GM12878 (cell line): ENCODE measurements around the gene LRRC61.

Experiments
- EP300 ChIP-seq, 2 experiments: fragments of 150-350 bp in 1 of 2; IDR thresholded peaks; 2 replicates each; pipeline ENCODE4 v1.6.1; 2011 to 2012; ENCODE audit warnings: low read depth in 2 of 2, low read length in 2 of 2, borderline replicate concordance in 1 of 2, improper control_type of control experiment in 1 of 2, inconsistent platforms in 1 of 2; ENCODE audit not compliant: control insufficient read depth in 1 of 2
- GABPA ChIP-seq: IDR thresholded peaks from 2 replicates; pipeline ENCODE4 v1.6.1; 2014; ENCODE audit warnings: antibody characterized with exemption, low read depth, mild to moderate bottlenecking, inconsistent platforms
- NR2F1 ChIP-seq: fragments of 450-650 bp; conservative IDR thresholded peaks from 2 replicates; pipeline ENCODE4 v1.6.1; 2017; ENCODE audit warnings: mild to moderate bottlenecking
- POLR2A ChIP-seq: IDR thresholded peaks from 2 replicates; pipeline ENCODE4 v1.6.1; 2011; ENCODE audit warnings: low read depth, mild to moderate bottlenecking, low read length
- TCF12 ChIP-seq: IDR thresholded peaks from 2 replicates; pipeline ENCODE4 v1.6.1; 2011; ENCODE audit warnings: low read depth, mild to moderate bottlenecking, low read length
- TF ChIP-seq, protein P1 (sequence below), 3 experiments: IDR thresholded peaks in 2 of 3; conservative IDR thresholded peaks in 1 of 3; 2 replicates each; pipeline ENCODE4 v1.5.1; 2011; ENCODE audit warnings: low read depth in 3 of 3, low read length in 3 of 3, mild to moderate bottlenecking in 3 of 3, control low read depth in 2 of 3, moderate library complexity in 2 of 3, inconsistent platforms in 1 of 3, mixed read lengths in 1 of 3; ENCODE audit not compliant: control insufficient read depth in 2 of 3, insufficient read depth in 1 of 3; ENCODE audit errors: extremely low read depth in 1 of 3
- TF ChIP-seq, protein P2 (sequence below): IDR thresholded peaks from 2 replicates; pipeline ENCODE4 v1.6.1; 2012; ENCODE audit warnings: mild to moderate bottlenecking, low read depth, low read length
- TF ChIP-seq, protein P3 (sequence below): fragments of 450-650 bp; IDR thresholded peaks from 2 replicates; pipeline ENCODE4 v1.6.1; 2018; ENCODE audit warnings: borderline replicate concordance, mild to moderate bottlenecking; ENCODE audit not compliant: partially characterized antibody

DNA sequence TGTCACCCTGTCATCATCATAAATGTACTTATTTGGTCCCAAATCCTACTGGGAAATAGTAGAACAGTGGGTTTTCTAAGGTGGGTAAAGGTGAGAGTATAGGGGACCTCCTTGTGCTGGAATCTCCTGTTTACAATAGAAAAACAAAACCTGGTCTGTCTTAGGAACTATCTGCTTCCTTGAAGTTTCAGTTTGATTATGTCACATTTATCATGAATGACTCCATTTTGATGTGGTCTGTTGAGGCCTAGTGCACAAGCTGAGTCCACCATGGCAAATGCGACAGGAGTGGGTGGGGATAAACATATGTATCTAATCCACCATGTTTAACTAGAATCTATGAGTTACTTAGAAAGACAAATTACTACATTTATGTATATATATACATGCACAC is 32.5 kb downstream of the LRRC61 start:
- no peak for TF ChIP-seq NR2F1
- TF ChIP-seq, protein P1, sequence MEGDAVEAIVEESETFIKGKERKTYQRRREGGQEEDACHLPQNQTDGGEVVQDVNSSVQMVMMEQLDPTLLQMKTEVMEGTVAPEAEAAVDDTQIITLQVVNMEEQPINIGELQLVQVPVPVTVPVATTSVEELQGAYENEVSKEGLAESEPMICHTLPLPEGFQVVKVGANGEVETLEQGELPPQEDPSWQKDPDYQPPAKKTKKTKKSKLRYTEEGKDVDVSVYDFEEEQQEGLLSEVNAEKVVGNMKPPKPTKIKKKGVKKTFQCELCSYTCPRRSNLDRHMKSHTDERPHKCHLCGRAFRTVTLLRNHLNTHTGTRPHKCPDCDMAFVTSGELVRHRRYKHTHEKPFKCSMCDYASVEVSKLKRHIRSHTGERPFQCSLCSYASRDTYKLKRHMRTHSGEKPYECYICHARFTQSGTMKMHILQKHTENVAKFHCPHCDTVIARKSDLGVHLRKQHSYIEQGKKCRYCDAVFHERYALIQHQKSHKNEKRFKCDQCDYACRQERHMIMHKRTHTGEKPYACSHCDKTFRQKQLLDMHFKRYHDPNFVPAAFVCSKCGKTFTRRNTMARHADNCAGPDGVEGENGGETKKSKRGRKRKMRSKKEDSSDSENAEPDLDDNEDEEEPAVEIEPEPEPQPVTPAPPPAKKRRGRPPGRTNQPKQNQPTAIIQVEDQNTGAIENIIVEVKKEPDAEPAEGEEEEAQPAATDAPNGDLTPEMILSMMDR (IDR thresholded peaks at IDR 0.05 in 2 of 3, conservative IDR thresholded peaks at IDR 0.05 in 1 of 3; ENCODE audit: control insufficient read depth in 2 of 3, extremely low read depth in 1 of 3, insufficient read depth in 1 of 3, low read depth in 3 of 3, low read length in 3 of 3): no peak
- no peak for TF ChIP-seq GABPA
- TF ChIP-seq EP300 (IDR thresholded peaks at IDR 0.05; ENCODE audit: borderline replicate concordance in 1 of 2, control insufficient read depth in 1 of 2, low read depth in 2 of 2, low read length in 2 of 2): no peak
- TF ChIP-seq, protein P2, sequence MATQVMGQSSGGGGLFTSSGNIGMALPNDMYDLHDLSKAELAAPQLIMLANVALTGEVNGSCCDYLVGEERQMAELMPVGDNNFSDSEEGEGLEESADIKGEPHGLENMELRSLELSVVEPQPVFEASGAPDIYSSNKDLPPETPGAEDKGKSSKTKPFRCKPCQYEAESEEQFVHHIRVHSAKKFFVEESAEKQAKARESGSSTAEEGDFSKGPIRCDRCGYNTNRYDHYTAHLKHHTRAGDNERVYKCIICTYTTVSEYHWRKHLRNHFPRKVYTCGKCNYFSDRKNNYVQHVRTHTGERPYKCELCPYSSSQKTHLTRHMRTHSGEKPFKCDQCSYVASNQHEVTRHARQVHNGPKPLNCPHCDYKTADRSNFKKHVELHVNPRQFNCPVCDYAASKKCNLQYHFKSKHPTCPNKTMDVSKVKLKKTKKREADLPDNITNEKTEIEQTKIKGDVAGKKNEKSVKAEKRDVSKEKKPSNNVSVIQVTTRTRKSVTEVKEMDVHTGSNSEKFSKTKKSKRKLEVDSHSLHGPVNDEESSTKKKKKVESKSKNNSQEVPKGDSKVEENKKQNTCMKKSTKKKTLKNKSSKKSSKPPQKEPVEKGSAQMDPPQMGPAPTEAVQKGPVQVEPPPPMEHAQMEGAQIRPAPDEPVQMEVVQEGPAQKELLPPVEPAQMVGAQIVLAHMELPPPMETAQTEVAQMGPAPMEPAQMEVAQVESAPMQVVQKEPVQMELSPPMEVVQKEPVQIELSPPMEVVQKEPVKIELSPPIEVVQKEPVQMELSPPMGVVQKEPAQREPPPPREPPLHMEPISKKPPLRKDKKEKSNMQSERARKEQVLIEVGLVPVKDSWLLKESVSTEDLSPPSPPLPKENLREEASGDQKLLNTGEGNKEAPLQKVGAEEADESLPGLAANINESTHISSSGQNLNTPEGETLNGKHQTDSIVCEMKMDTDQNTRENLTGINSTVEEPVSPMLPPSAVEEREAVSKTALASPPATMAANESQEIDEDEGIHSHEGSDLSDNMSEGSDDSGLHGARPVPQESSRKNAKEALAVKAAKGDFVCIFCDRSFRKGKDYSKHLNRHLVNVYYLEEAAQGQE: no peak
- no peak for TF ChIP-seq POLR2A
- no peak for TF ChIP-seq TCF12
- TF ChIP-seq, protein P3, sequence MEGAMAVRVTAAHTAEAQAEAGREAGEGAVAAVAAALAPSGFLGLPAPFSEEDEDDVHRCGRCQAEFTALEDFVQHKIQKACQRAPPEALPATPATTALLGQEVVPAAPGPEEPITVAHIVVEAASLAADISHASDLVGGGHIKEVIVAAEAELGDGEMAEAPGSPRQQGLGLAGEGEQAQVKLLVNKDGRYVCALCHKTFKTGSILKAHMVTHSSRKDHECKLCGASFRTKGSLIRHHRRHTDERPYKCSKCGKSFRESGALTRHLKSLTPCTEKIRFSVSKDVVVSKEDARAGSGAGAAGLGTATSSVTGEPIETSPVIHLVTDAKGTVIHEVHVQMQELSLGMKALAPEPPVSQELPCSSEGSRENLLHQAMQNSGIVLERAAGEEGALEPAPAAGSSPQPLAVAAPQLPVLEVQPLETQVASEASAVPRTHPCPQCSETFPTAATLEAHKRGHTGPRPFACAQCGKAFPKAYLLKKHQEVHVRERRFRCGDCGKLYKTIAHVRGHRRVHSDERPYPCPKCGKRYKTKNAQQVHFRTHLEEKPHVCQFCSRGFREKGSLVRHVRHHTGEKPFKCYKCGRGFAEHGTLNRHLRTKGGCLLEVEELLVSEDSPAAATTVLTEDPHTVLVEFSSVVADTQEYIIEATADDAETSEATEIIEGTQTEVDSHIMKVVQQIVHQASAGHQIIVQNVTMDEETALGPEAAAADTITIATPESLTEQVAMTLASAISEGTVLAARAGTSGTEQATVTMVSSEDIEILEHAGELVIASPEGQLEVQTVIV: no peak
